Measurements from ENCODE around the gene ESRRB.

The ESRRB gene

DNA sequence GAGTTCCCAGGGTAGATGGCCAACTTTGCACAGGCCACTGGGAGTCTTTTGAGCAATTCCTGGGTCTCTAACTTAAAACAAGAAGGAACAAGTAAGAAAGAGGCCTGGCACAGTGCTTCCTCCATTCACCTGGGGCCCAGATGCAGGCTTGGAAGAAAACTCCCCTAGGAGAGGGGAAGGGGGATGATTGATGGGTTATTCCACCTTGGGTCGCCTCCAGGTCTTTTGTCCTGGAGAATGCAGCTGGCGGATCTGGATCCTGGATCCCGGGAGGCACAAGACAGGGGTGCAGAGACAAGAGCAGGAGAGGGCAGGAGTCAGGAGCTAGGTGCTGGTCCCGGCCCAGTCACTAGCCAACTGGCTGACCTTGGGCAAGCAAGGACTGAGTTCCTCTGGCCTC, 74.5 kb downstream of the ESRRB start:
- no peak for DNase-seq (ENCODE audit: low spot score)

DNA sequence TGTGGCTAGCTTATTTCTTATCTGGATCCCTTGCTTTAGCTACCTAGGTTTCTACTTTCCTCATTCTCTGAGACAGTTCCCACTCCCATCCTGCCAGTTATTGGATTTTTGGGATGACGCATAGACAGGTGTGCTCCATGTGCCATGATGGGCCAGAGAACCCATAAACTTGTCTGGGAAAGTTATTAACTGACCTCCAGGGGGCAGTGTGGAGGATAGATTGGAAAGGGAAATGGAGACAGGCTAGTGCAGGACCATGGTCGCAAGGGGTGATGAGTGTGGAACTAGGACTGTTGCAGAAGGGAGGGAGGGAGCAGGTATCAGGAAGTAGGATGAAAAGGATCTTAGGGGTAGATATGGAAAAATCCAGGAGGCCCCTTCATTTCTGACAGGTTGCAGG, 80.3 kb downstream of the ESRRB start:
- DNase-seq (ENCODE audit: low spot score): peak; percentile 28

DNA sequence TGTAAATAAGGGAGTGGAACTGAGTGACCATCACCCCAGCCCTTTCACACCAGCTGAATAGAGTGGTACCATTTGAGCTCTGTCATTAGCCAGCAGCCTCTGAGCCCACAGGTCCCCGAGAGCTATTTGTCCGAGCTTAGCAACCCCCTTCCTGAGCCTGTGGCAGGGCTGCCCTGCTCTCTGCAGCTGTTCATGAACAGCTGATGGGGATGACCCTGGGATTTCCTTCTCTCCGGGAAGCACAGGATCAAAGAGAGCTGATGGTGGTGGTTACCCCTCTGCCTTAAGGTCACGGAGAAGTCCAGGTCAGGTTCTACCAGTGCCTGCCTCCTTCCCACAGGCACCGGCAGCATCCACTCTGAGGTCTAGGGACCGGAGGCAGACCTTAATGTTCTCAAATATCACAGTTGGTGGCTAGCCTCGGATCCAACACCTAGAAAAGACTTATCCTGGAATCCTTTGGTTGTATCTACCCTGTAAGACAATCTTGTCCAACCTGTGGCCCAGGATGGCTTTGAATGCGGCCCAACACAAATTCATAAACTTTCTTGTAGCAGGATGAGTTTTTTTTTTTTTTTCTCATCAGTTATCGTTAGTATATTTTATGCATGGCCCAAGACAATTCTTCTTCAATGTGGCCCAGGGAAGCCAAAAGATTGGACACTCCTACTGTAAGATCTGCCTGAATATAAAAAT, 81.1 kb downstream of the ESRRB start:
- no peak for DNase-seq (ENCODE audit: low spot score)

DNA sequence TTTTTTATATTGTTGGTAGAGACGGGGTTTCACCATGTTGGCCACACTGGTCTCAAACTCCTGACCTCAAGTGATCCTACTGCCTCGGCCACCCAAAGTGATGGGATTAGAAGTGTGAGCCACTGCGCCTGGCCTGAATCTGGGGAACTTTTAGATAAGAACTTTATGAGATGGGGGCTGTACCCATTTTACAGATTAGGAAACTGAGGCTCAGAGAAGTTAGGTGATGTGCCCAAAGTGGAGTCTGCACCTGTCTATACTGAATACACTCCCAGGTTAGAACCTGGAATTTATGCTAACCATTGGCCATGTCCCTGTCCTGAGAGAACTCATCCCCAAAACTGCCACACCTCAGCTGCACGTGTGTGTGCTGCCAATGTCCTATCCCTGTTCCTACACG, 81.9 kb downstream of the ESRRB start:
- no peak for DNase-seq (ENCODE audit: low spot score)

DNA sequence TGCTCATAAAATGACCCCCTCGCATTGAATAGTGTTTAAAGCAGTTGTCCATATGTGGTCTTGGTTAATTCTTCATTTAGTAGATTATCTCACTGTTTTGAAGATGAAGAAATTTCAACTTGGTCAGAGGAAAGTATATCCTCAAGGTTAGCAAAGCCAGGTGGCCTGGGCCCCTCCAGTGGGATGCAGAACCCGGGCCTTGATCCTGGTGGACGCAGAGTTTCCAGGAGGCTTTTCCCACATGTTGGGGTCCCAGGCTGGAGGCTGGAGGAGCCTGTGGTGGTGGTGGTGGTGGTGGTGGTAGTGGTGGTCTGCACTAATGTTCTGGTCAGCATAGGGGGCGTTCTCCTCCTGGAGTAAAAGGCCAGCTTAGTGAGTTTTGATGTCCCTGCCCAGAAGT, 85.9 kb downstream of the ESRRB start:
- no peak for DNase-seq (ENCODE audit: low spot score)

DNA sequence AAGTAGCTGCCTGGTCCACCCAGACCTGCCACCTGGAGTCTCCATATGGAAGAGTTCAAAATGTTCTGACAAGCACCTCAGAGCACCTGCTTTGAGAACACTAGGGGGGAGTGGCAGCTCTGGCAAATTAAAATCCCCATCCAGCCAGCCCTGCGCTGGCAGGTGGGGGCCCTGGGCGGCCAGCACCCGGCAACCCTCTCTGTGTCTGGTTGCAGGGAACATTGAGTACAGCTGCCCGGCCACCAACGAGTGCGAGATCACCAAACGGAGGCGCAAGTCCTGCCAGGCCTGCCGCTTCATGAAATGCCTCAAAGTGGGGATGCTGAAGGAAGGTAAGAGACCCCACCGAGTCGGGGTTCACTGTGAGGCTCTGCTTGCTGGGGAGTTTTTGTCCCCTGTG, 86.4 kb downstream of the ESRRB start:
- DNase-seq (ENCODE audit: low spot score): no peak

DNA sequence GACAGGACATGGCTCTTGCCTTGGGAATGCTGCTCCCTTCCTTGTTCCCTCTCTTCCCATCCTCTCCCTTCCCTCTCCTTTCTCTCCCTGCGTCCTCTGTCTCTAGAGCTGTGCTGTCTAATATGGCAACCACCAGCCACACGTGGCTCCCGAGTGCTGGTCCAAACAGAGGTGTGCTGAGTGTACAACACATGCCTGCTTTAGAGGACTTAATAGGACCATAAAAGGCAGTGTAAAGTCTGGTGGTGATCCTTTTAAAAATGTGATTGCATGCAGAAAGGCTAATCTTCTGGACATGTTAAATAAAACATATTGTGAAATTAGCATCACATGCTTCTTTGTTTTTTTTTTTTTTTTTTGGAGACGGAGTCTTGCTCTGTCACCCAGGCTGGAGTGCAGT, 87.2 kb downstream of the ESRRB start:
- no peak for DNase-seq (ENCODE audit: low spot score)

DNA sequence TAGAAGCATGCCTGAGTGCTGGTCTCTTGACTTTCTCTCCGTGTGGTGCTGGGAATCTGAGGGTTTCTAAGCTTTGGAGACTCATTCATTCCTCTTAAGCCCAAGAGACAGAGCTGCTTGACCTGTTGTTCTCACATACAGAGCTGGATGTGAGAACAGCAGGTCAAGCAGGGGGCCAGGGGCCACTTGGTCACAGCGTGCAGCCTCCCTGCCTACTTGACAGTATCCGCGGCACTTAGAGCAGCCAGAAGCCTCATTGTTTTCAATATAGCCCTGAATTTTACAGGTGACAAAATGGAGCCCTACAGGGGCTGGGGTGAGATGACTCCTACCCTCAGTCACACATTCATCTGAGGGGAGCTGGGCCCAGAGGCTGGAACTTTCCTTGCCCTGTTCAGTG, 88.9 kb downstream of the ESRRB start:
- DNase-seq (ENCODE audit: low spot score): no peak

DNA sequence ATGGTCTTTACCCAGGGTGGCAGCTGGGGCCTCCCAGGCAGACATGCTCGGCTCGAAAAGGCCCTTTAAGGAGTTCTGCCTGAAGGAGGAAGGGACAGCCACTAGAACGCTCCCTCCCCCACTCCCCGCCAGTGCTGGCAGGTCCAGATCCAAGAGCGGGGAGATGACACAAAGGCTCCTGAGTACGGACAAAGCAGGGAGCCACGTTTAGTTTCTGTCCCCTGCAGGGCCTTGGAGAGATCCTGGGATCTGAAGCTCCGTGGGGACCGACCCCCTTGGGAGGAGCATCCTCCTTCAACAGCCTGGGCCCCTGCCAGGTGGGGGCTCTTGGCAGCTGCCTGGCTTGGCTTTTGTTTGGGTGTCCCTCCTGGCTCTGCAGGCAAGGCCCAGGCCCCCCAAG, 89.7 kb downstream of the ESRRB start:
- no peak for DNase-seq (ENCODE audit: low spot score)

DNA sequence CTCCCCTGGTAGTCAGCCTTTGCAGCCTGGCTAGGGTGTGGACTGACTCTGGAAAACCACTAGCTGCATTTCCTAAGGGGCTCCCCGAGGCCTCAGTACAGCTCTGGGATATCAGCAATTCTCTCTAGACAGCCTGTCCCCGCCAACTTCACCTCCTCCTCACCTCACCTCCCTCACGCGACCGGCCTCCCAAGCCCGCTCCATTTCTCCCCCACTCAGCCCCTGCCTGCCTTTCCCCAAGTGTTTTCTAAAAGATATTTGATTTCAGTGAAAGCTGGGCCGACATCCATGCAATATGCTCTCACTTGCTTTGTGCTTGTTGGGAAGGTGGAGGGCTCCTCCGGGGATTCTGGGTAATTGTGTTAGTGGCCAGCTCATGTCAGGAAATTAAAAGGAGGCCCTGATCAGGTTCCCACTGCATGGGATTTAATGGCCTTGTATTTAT, 91.8 kb downstream of the ESRRB start:
- no peak for DNase-seq (ENCODE audit: low spot score)

DNA sequence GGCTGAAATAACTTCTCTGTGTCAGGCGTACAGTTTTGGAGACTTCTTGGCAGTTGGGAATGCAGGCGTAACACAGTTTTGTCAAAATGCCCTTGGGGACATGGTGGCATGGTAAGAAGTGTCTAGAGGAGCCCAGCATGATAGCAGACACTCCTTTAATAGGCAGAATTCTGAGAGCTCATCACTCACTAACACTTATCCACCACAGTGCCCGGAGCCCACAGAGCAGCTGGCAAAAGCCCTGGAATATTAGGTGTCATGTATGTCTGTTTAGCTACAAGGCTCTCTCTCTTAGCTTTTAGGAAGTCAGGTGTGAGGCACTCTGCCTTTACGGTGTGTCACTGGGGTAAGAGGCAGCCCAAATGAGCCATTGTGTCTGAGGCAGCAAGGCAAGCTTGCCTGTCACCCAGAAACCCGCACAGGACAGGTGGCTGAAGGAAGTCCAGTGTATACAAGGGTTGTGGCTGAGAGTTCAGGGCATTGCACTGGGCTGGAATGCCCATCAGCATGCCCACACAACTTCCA, 96.3 kb downstream of the ESRRB start:
- no peak for DNase-seq (ENCODE audit: low spot score)

DNA sequence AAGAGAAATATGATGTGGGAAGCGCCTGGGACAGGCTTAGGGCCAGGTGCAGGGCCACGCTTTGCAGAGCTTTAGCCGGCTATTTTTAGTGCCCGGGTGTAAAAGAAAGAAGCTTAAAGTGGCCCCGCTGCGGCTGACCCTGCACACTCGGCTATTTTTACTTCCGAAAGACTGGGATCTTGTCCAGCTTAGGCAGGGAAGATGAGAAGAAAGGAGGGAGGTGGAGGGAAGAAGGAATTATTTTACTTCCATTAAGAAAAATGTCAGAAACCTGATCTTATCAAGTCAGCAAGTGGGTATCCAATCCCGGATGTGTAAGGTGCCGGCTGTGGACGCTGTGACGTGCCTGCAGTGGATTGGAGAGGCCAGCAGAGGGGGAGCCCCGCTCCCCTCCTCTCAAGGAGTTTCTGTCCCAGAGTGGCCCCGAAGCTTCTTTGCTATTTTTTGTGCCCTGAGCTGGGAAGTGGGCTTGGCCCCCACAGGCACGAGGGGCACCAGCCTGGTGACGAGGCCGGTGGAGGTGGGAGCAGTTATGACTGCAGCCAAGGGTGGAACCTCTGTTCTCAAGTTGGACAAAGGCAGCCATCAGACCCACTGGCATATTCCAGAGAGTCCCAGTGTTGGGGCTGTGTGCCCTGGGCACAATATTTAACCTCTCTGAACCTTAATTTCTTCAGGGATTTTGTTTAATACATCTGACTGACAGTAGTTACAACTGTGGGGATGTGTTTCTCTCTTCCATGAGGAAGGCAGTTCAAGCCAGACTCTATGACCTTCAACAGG, 97.7 kb downstream of the ESRRB start:
- no peak for DNase-seq (ENCODE audit: low spot score)

DNA sequence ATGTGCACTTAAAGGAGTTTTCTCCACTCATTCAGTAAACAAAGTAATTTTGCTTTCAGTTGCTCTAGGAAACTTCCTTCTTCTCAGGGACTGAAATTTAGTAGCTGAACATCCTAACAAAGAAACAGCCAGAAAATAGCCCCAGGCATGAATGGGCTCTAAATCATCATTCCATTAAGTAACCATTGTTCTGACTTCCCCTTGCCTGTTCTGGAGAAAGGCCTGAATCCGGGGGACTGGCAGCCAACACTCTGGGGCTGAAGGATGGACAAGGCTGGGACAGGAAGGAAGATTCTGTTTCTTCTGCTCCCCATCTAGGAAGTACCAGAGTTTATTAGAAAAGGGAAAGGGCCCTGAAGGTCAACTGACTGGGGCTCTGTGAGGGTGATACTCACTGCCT, 104.5 kb downstream of the ESRRB start:
- no peak for DNase-seq (ENCODE audit: low spot score)

DNA sequence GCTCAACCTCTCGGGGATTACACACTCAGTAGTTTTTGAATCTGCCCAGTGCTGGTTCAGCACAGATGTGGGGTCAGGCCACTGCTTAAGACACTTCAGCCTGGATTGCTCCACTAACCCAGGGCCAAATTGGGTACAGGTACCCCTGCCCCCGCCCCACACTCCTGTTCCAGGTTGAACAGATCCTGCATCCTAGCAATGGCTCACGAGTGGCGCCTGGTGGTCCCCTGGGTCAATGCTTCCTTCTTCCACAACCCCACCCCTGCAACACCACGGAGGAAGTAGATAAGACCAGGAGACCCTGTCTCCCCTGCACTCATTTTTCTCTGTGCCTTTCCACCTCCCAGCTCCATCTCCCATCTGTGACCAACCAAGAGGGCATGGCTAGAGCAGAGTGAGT, 108.4 kb downstream of the ESRRB start:
- no peak for DNase-seq (ENCODE audit: low spot score)

DNA sequence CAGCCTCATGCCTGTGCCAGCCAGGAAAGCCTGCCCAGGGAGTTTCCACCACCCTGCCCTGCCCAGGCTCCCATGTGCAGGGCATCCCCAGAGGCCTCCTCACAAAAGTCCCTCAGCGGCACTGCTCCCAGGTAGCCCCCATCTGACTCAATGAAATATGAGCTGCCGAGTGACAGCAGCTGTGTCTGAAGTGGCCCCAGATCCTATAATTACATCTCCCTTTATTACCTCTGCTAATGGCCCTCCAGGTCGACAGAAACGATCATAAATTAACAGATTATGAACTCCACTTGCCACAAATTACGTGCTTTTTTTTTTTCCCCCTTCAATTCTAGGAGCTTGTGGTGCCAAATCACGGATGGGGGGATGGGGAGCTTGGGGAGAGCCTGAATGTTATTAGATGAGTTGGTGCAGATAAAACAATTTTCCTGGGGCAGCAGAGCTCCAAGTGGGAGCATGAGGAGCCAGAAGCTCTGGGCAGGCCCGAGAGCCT, 110.4 kb downstream of the ESRRB start:
- DNase-seq (ENCODE audit: low spot score): no peak

DNA sequence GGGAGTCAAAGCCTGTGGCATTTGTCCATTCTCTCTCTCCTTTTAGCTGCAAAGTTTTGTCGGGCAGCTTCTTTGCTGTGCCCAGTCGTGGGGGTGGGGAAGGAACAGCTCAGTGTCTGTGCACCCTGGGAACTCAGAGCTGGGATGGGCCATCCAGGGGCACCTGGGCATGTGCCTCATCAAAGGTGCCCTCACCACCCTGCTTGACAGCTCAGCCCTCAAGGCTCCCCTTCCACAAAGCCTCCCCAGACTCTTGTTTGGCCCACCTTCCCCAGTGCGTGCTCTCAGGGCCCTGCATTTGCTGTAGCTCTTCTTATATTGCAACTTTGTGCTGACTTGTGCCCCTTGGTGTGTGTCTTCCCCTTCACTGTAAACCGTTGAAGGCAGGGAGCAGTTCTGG, 112.6 kb downstream of the ESRRB start:
- no peak for DNase-seq (ENCODE audit: low spot score)

DNA sequence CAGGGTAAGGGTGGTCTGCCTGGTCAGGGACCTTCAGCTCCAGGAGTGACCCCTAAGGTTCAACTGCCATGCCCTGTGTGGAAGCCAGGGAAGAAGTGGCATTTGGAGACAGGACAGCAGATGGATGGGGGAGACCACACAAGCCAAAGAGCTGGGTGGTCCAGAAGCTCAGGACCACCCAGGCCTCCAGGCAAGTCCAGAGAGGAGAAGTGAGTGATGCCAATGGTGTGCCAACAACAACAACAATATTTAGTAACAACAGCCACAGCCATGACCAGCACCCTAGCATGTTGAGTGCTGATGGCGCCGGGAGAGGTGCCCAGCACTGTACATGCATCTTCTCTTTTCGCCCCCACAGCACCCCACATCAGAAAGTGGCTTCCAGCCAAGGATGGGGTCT, 113.7 kb downstream of the ESRRB start:
- DNase-seq (ENCODE audit: low spot score): no peak

DNA sequence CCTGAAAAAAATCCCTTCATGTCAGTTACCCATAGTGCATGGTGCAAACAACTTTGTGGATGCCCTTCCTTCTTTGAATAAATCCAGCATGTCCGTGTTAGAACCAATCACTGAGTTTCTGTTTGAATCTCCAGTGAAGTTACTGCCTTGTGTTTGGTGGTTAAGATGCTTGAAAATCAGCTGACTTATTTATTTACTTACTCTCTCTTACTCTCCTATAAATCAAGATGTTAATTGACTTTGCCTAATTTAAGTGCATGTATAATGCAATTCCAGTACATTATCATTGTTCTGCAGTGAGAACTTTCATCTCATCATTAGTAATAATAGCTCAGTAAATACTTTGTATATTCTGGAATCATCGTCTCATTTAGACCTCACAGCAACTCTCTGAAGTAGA, 114.2 kb downstream of the ESRRB start:
- no peak for DNase-seq (ENCODE audit: low spot score)

DNA sequence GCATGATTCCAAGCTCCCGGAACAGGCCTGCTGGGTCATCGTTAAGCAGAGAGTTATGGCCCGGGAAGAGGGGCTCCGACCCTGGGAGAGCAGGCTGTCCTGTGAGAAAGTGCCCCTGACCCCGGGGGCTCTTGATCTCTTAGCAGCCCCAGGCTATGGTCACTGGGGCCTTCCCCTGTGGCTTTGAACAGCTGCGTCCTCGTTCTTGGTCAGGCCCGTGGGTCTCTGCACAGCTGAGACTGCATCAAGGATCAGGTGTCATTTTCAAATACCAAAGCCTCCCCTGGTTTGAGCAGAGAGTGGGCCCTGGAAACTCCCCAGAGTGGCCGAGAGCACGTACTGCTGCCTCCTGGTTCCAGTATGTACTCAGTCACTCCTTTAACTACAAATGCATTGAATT, 114.8 kb downstream of the ESRRB start:
- DNase-seq (ENCODE audit: low spot score): no peak

DNA sequence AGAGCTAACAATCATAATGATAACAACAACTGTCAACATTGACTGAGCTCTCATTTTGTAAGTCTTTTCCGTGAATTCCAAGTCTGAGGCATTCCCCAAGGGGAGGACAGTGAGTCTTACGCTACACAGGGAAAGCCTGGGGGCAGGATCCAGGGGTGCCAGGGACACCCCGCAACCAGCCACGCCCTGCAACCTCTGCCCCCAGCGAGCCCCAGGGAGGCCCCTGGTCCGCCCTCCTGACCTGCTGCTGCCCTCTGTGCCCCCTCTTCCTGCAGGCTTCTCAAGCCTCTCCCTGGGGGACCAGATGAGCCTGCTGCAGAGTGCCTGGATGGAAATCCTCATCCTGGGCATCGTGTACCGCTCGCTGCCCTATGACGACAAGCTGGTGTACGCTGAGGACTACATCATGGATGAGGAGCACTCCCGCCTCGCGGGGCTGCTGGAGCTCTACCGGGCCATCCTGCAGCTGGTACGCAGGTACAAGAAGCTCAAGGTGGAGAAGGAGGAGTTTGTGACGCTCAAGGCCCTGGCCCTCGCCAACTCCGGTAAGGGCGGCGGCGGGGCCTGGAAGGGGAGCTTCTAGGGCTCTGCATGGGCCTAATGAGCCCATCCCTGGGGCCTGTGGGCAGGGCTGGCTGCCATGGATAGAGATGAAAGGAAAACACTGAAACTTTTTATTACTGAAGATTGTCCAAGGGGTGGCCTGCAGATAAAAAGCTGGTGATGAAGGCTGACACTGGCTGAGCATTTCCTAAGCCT, 115.4 kb downstream of the ESRRB start:
- DNase-seq (ENCODE audit: low spot score): no peak

DNA sequence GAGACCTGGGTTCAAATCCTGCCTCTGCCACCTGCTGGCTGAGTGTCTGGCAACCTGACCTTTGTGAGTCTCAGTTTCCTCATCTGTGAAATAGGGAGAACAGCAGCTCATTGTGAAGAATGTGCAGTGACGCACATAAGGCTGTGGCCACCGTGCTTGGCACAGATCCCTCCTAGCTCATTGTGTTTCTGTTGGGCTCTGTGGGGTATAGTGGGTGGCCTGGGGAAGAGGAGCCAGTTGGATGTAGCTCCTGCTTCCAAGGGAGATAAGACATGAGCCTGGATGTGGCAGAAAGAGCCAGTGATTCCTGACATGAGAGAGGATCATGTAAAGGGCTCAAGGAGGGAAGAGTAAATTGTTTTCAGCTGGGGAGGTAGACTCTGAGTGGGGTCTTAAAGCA, 120.0 kb downstream of the ESRRB start:
- DNase-seq (ENCODE audit: low spot score): no peak

DNA sequence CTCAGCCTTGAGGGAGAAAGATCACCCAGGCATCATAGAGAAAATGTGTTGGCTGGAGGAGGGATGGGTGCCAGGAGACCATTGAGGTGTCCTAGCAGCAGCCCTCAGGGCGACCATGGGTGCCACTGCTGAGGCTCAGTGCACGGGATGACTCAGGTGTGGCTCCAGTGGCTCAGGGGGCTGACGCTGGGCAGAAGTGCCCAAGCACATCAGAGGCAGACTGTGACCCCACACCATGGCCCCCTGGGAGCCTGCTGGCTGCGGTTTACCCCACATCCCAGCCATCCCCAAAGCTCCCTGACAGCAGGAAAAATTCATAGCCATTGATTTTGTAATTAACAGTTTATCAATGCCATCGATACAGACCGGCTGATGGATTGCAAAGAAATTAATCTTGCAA, 120.7 kb downstream of the ESRRB start:
- DNase-seq (ENCODE audit: low spot score): no peak
